HL-60 (cell line): ENCODE data around the gene BIN1.

ENCODE experiments used
- CTCF ChIP-seq: IDR thresholded peaks from one replicate; pipeline ENCODE4 v1.5.1; 2011; ENCODE audit warnings: low read length, control low read depth, inconsistent platforms; ENCODE audit not compliant: insufficient read depth
- POLR2AphosphoS5 ChIP-seq: IDR thresholded peaks from 2 replicates; pipeline ENCODE4 v1.6.1; 2012; ENCODE audit warnings: low read depth
- SPI1 ChIP-seq: IDR thresholded peaks from 2 replicates; pipeline ENCODE4 v1.6.1; 2012; ENCODE audit warnings: low read depth, mild to moderate bottlenecking, borderline replicate concordance

GRCh38 chr2:127056086-127056485 is 50.9 kb downstream of the BIN1 start:
- no peak for TF ChIP-seq POLR2AphosphoS5
- no peak for TF ChIP-seq CTCF
- TF ChIP-seq SPI1, result no peak
